Liver (tissue), 9 donors: ENCODE results near the gene JOSD2. TPM values are rescaled to one million over a fixed set of nuclear protein-coding genes. Genes with fewer than 3 reads are reported as not detected.

ENCODE experiments used
- DNase-seq: peaks from one replicate; pipeline ENCODE4 v3.0.0-alpha.2; 2017; ENCODE audit warnings: low spot score
- H3K27ac ChIP-seq, 2 donors: one replicate each; pipeline ENCODE4 v1.7.0; 2013; ENCODE audit warnings: inconsistent platforms in 2 of 2, low read length in 2 of 2, control low read depth in 1 of 2, low read depth in 1 of 2, mild to moderate bottlenecking in 1 of 2
- H3K27me3 ChIP-seq, 4 donors: one replicate each; pipeline versions ENCODE4 v1.6.1 to v1.7.0; 2013; ENCODE audit warnings: low read length in 3 of 4, inconsistent platforms in 1 of 4, mild to moderate bottlenecking in 1 of 4, moderate library complexity in 1 of 4; ENCODE audit not compliant: control insufficient read depth in 4 of 4, insufficient read depth in 4 of 4
- H3K36me3 ChIP-seq, 4 donors: one replicate each; pipeline versions ENCODE4 v1.6.1 to v1.7.0; 2013; ENCODE audit warnings: low read length in 3 of 4, mild to moderate bottlenecking in 3 of 4, low read depth in 1 of 4, moderate library complexity in 1 of 4; ENCODE audit not compliant: control insufficient read depth in 4 of 4, insufficient read depth in 3 of 4
- H3K4me1 ChIP-seq, 4 donors: one replicate each; pipeline versions ENCODE4 v1.6.1 to v1.7.0; 2013; ENCODE audit warnings: low read length in 3 of 4, mild to moderate bottlenecking in 3 of 4, moderate library complexity in 1 of 4; ENCODE audit not compliant: control insufficient read depth in 4 of 4, insufficient read depth in 4 of 4
- H3K4me3 ChIP-seq, 3 donors: one replicate each; pipeline versions ENCODE4 v1.6.1 to v1.7.0; 2013; ENCODE audit warnings: low read length in 3 of 3, control low read depth in 1 of 3, low read depth in 1 of 3, mild to moderate bottlenecking in 1 of 3
- H3K9ac ChIP-seq, 2 donors: one replicate each; pipeline ENCODE4 v1.7.0; 2013; ENCODE audit warnings: low read length in 2 of 2, mild to moderate bottlenecking in 2 of 2, moderate library complexity in 2 of 2, control low read depth in 1 of 2, low read depth in 1 of 2
- H3K9me3 ChIP-seq, 4 donors: one replicate each; pipeline versions ENCODE4 v1.6.1 to v1.7.0; 2013; ENCODE audit warnings: low read length in 3 of 4; ENCODE audit not compliant: control insufficient read depth in 4 of 4
- FOXA1 ChIP-seq: IDR thresholded peaks from 2 replicates; pipeline ENCODE4 v1.6.1; 2016; ENCODE audit warnings: antibody characterized with exemption
- FOXA2 ChIP-seq: IDR thresholded peaks from 2 replicates; pipeline ENCODE4 v1.6.1; 2016; ENCODE audit warnings: antibody characterized with exemption
- GABPA ChIP-seq, 2 donors: IDR thresholded peaks in 1 of 2; conservative IDR thresholded peaks in 1 of 2; 2 replicates each; pipeline ENCODE4 v1.6.1; 2016; ENCODE audit warnings: antibody characterized with exemption in 2 of 2, mild to moderate bottlenecking in 1 of 2, moderate library complexity in 1 of 2
- HNF4A ChIP-seq, 2 donors: conservative IDR thresholded peaks; 2 replicates each; pipeline ENCODE4 v1.6.1; 2016; ENCODE audit warnings: antibody characterized with exemption in 2 of 2, mild to moderate bottlenecking in 2 of 2
- HNF4G ChIP-seq: IDR thresholded peaks from 2 replicates; pipeline ENCODE4 v1.6.1; 2016; ENCODE audit warnings: antibody characterized with exemption
- JUND ChIP-seq, 2 donors: IDR thresholded peaks; 2 replicates each; pipeline ENCODE4 v1.6.1; 2016; ENCODE audit warnings: antibody characterized with exemption in 2 of 2
- RAD21 ChIP-seq, 2 donors: IDR thresholded peaks; 2 replicates each; pipeline ENCODE4 v1.6.1; 2016; ENCODE audit warnings: antibody characterized with exemption in 2 of 2, mild to moderate bottlenecking in 2 of 2
- SP1 ChIP-seq: IDR thresholded peaks from 2 replicates; pipeline ENCODE4 v1.6.1; 2018; ENCODE audit warnings: antibody characterized with exemption, mild to moderate bottlenecking
- YY1 ChIP-seq: IDR thresholded peaks from 2 replicates; pipeline ENCODE4 v1.6.1; 2016; ENCODE audit warnings: antibody characterized with exemption, mild to moderate bottlenecking
- WGBS: extraction: QIAGEN DNeasy Blood & Tissue Kit; methylation state at CpG from one replicate; pipeline ENCODE4 v1.1.7; 2013; 5-methylcytosine and 5-hydroxymethylcytosine counted together
- polyA plus RNA-seq, 2 donors: library from polyadenylated mRNA; stranded (reverse) in 1 of 2; unstranded in 1 of 2; fragments of 200-250 nt in 1 of 2; fragments of >200 nt in 1 of 2; fragmentation: Nextera tagmentation in 1 of 2; extraction: Ambion mirVana in 1 of 2; gene quantifications; one replicate each; pipeline versions ENCODE4 v1.2.1 to v1.2.3, GENCODE V29; 2013 to 2015
- total RNA-seq, 2 donors: library from RNA; depleted of rRNA; stranded (reverse); fragments of >200 nt; gene quantifications; one replicate each; pipeline ENCODE4 v1.2.3, GENCODE V29; 2014
- TF ChIP-seq, protein P1 (sequence below): IDR thresholded peaks from 2 replicates; pipeline ENCODE4 v1.6.1; 2016; ENCODE audit warnings: antibody characterized with exemption
- TF ChIP-seq, protein P2 (sequence below): IDR thresholded peaks from 2 replicates; pipeline ENCODE4 v1.6.1; 2016; ENCODE audit warnings: antibody characterized with exemption
- donor health status: healthy.
- donor health status: healthy.
- donor health status: healthy.
- donor health status: healthy.
- donor health status: healthy.

The JOSD2 gene
- total and polyA plus RNA-seq, 4 donors: 6.6 to 32.9 (median 20.0) TPM

DNA sequence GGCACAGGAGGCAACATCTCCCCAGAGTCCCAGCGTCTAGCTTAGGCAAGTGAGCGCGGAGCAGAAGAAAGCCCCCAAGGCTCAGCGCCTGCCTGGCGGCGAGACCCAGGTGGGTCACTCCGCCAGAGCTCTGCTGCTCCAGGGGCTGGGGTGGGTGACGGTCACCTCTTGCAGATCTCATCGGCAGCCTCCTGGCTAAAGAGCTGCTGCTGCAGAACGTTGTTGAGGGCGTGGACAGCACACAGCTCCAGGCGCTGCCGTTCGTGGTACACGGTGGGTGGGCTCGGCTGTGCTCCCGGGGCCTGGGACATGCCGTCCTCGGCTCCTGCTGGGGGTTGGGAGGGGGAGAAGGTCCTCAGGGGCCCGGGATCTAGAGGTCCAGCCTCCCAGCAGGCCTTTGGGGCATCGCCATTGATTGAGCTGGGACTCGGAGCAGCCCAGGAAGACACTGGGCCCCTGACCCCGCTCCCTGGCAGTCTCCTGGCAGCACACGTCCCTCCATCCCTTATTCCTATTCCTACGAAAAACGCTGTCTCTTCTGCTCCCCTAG is 795 bp downstream of the JOSD2 start:
- Histone ChIP-seq H3K4me3 (peak overlapping the region; percentile 54 to 73 (median 71)), H3K27me3 (no peaks in the 10 kb centered on the region), H3K9me3 (no peaks in the 10 kb centered on the region), H3K36me3 (no peaks in the 10 kb centered on the region), H3K4me1 (peaks cover 10 to 26% (median 18%) of the 10 kb centered on the region in 4 donors), H3K9ac (peak overlapping the region in 1 of 2 donors; percentile 15), H3K27ac (no peak overlapping the region)
- WGBS: 59% methylated on average over 26 of the region's 26 CpGs
- DNase-seq: no peak
- TF ChIP-seq, protein P1, sequence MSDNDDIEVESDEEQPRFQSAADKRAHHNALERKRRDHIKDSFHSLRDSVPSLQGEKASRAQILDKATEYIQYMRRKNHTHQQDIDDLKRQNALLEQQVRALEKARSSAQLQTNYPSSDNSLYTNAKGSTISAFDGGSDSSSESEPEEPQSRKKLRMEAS: no peak
- TF ChIP-seq, protein P2, sequence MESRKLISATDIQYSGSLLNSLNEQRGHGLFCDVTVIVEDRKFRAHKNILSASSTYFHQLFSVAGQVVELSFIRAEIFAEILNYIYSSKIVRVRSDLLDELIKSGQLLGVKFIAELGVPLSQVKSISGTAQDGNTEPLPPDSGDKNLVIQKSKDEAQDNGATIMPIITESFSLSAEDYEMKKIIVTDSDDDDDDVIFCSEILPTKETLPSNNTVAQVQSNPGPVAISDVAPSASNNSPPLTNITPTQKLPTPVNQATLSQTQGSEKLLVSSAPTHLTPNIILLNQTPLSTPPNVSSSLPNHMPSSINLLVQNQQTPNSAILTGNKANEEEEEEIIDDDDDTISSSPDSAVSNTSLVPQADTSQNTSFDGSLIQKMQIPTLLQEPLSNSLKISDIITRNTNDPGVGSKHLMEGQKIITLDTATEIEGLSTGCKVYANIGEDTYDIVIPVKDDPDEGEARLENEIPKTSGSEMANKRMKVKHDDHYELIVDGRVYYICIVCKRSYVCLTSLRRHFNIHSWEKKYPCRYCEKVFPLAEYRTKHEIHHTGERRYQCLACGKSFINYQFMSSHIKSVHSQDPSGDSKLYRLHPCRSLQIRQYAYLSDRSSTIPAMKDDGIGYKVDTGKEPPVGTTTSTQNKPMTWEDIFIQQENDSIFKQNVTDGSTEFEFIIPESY: no peak
- TF ChIP-seq GABPA (IDR thresholded peaks at IDR 0.05 in 1 of 2, conservative IDR thresholded peaks at IDR 0.05 in 1 of 2) (no peak), FOXA2 (no peak), FOXA1 (no peak)

DNA sequence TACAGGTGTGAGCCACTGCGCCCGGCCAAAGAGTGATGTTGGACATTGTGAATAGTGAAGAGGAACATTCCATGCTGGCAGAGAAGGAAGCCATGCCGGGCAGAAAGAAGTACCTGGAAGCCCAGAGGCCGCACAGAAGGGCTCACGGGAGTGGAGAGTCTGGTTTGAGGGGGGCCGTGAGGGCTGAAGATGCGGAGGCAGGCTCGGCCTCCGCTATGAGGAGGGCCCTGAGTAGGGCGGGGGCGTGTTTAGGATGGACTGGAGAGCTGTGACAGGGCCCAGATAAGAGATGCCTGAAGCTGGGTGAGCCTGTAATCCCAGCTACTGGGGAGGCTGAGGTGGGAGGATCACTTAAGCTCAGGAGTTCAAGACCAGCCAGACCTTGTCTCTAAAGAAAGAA is 1.6 kb downstream of the JOSD2 start:
- H3K27ac ChIP-seq: no peak overlapping the region
- WGBS: 89% methylated on average over 11 of the region's 11 CpGs
- H3K4me1 ChIP-seq: peaks cover 10 to 26% (median 18%) of the 10 kb centered on the region in 4 donors
- H3K9me3 ChIP-seq: no peaks in the 10 kb centered on the region
- no peaks in the 10 kb centered on the region for H3K36me3 ChIP-seq
- H3K4me3 ChIP-seq: no peak overlapping the region
- H3K27me3 ChIP-seq: no peaks in the 10 kb centered on the region
- H3K9ac ChIP-seq: no peak overlapping the region
- no peak for DNase-seq
- TF ChIP-seq, protein P1: no peak
- TF ChIP-seq HNF4G (no peak), SP1 (no peak), HNF4A (conservative IDR thresholded peaks at IDR 0.05) (no peak), FOXA2 (no peak), RAD21 (IDR thresholded peaks at IDR 0.05) (no peak), JUND (IDR thresholded peaks at IDR 0.05) (no peak), YY1 (no peak)
- TF ChIP-seq, protein P2: no peak

DNA sequence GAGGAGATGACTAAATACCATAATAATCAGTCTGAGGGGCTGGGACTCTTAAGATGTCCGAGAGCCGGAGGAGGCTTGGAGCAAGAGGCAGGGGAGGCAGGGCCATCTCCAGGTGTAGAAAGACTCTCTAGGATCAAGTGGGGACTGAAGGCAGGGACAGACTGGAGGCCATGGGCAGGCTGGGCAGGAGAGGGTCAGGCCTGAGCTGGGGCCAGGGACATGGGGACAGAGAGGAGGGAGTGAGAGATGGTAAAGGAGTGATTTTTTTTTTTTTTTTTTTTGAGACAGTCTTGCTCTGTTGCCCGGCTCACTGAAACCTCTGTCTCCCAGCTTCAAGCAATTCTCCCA is 2.2 kb downstream of the JOSD2 start:
- 97% methylated on average over 3 of the region's 3 CpGs for WGBS
- no peaks in the 10 kb centered on the region for H3K27me3 ChIP-seq
- H3K27ac ChIP-seq: no peak overlapping the region
- DNase-seq: no peak
- no peaks in the 10 kb centered on the region for H3K9me3 ChIP-seq
- H3K4me3 ChIP-seq: no peak overlapping the region
- no peak for TF ChIP-seq FOXA1
- TF ChIP-seq JUND (IDR thresholded peaks at IDR 0.05): no peak
- no peak for TF ChIP-seq GABPA (IDR thresholded peaks at IDR 0.05 in 1 of 2, conservative IDR thresholded peaks at IDR 0.05 in 1 of 2)
- TF ChIP-seq HNF4A (conservative IDR thresholded peaks at IDR 0.05): no peak
- TF ChIP-seq HNF4G: no peak
- peaks cover 8 to 26% (median 16%) of the 10 kb centered on the region in 4 donors for H3K4me1 ChIP-seq
- H3K9ac ChIP-seq: no peak overlapping the region
- H3K36me3 ChIP-seq: no peaks in the 10 kb centered on the region
